ENCODE results near the gene PPP1R12C.

DNA sequence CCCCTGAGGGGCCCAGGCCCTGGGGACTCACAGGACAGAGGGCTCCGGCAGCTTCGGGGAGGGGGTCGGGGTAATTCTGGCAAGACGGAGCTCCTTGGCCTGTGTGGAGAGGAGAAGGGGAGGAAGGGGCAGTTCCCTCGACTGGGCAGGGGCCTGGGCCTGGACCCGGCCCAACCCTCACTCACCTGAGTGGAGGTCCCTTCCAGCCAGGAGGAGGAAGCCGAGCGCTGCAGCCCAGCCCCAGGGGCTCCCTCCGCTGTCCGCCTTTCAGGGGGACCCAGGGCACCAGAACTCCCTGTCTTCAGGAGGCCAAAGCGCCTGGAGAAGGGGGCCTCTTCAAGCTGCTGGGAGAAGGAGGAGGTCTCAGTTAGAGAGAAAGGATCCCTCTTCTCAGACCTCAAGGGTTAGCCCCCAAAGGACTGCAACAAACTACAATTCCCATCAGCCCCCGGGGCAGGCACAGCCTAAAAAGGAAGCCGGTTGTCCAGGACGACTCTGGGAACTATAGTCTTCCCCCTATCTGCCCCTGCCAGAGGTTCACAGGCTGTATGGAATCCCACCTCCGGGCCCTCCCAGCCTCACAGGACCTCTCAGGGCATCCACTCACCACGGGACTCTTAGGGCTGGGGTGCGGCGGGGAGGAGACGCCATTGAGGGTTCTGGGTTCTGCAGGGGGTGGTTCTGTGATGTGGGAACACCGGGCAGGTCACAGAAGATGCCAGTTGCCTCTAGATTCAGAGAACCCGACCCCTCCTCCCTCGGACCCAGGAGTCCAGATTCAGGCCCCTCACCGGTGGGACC is 22.0 kb downstream of the PPP1R12C start:
- TF ChIP-seq EP300 (IDR thresholded peaks at IDR 0.05) (no peak), CTCF (IDR thresholded peaks at IDR 0.05) (no peak), POLR2AphosphoS5 (IDR thresholded peaks at IDR 0.05) (no peak), POLR2A (IDR thresholded peaks at IDR 0.05) (no peak)
